Measurements from ENCODE around the gene PDGFB.

DNA sequence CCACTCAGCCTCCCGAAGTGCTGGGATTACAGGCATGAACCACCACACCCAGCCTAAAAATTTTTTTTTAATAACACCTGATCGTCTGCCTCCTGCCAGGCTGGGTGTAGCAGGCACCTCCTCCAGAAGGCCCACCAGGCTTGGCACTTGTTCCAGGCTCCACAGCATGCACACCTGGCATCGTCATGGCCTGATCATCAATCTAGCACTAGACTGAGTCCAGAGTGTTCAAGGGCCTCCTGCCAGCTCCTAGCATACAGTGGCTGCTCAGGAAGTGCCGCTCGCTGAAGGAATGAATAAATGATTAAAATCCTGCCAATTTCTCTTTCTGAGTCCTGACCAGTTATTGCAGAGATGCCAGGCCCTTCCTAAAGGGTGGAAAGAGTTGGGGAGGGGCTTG is 3.5 kb upstream of the PDGFB start:
- no peak for TF ChIP-seq EZH2 (optimal IDR thresholded peaks at IDR 0.05; ENCODE audit: low read depth, low read length)
- TF ChIP-seq, protein P1, sequence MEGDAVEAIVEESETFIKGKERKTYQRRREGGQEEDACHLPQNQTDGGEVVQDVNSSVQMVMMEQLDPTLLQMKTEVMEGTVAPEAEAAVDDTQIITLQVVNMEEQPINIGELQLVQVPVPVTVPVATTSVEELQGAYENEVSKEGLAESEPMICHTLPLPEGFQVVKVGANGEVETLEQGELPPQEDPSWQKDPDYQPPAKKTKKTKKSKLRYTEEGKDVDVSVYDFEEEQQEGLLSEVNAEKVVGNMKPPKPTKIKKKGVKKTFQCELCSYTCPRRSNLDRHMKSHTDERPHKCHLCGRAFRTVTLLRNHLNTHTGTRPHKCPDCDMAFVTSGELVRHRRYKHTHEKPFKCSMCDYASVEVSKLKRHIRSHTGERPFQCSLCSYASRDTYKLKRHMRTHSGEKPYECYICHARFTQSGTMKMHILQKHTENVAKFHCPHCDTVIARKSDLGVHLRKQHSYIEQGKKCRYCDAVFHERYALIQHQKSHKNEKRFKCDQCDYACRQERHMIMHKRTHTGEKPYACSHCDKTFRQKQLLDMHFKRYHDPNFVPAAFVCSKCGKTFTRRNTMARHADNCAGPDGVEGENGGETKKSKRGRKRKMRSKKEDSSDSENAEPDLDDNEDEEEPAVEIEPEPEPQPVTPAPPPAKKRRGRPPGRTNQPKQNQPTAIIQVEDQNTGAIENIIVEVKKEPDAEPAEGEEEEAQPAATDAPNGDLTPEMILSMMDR (IDR thresholded peaks at IDR 0.05; ENCODE audit: low read length) = no peak

Measured in MM.1S (cell line).